NCI-H1417 treated with DMSO at 0.1 percent for 48 hours (cell line): ENCODE data around the gene RPE65.
"Not testable (repeated sequence)": the region's sequence is repeated elsewhere in the genome, so short reads cannot be mapped to it uniquely, and the experiment has no call there.

Experiments
- DNase-seq: peaks from one replicate; lab custom pipeline; 2025; lab: John Stamatoyannopoulos, UW

The RPE65 gene

GRCh38 chr1:68453060-68453670, 3.4 kb upstream of the RPE65 start:
- no peak for DNase-seq

DNA sequence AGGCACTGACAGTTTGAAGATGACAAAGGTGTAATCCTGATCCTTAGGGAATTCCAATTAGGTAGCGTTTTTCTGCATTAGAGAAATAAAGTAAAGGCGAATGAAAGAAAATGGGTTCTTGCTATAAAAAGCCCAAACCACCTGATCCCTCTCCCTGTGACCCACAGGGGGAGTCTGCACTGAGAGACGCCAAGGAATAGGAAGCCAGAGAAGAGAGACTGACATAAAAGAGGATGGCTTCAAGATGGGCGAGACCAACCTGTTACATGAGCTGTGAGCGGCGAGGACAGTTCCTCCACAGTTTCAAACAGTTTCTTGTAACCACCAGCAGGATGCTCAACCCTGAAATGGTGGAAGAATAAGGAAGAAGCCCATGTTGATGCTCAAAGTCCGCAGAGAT, 1.4 kb downstream of the RPE65 start:
- DNase-seq, result no peak

- no peak for DNase-seq
These were observed 4.0 kb downstream of the RPE65 start for GRCh38 chr1:68445709-68446108.

GRCh38 chr1:68442822-68443556, 6.8 kb downstream of the RPE65 start:
- DNase-seq, result no peak

- no peak for DNase-seq
These were observed 7.7 kb downstream of the RPE65 start for GRCh38 chr1:68442006-68442405.

- DNase-seq, result no peak
These were observed 11.4 kb downstream of the RPE65 start for GRCh38 chr1:68438310-68438709.

DNA sequence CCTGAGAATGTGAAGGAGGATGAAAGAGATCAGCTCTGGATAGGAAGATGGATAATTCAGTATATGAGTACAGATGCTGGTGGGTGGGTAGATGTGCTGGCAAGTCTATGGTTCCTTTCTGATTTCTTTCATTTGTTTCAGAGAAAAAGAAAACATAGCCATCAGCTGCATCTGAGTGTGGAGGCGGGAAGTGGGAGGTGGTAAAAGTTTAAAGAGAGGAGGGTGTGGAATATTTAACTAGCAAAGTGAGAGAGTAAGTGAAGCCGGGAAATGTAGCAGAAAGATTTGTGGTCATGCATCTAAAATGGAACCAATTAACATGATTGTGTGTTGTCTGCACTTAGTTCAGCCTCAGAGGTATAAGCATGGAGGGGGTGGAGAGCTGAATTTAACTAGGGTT, 16.4 kb downstream of the RPE65 start:
- DNase-seq, result no peak

DNA sequence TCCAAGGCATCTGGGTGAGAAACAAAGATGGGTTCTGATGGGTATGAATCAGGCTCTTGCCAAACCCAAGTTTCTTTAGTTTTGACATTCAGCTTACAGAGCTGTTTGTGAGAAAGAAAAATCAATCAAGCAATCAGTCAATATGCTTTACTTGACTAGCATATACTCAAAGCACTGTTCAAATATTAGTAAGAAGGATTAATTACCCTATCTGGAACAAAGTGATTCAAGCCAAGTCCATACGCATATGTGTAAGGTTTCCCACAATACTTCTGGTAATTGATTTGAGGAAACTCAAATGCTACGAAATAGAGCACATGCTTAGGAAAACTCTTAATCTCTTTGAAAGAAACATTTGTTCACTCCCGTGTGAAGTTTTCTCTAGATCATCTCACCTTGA, 18.7 kb downstream of the RPE65 start:
- DNase-seq, result no peak

DNA sequence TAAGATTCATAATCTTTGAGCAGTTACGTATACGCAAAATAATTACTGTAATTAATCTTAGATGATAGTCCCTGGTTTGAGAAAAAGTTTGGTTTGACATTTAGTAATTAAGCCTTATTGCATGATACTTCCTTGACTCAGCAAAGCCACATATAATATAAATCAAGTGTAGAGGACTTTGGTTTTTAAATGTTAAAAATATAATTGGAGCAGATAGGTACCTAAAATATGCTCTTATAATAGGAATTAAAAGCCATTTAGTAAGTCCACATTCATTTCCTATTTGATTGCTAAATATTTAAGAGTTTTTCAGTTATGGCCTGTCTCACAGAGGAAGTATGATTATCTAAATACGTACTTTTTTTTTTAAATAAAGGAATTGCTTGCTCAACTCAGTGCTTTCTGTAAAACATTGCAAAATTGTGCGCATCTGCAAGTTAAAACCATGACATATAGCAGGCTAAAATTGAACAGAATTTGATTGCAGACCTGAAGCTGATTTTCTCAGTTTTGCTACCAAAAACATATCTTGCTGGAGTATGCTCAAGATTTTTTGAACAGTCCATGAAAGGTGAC, 20.4 kb downstream of the RPE65 start:
- DNase-seq, result no peak

DNA sequence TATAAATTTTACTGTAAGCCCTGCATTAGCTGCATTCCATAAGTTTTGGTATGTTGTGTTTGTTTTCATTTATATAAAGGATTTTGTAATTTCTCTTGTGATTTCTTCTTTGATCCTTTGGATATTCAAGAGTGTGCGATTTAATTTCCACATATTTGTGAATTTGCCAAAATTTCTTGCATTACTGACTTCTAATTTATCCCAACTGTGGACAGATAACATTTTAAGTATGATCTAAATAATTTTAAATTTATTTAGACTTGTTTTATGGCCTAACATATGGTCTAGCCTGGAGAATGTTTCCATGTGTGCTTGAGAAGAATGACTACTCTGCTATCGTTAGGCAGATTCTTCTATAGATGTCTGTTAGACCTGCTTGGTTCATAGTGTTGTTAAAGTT, 23.2 kb downstream of the RPE65 start:
- no peak for DNase-seq

DNA sequence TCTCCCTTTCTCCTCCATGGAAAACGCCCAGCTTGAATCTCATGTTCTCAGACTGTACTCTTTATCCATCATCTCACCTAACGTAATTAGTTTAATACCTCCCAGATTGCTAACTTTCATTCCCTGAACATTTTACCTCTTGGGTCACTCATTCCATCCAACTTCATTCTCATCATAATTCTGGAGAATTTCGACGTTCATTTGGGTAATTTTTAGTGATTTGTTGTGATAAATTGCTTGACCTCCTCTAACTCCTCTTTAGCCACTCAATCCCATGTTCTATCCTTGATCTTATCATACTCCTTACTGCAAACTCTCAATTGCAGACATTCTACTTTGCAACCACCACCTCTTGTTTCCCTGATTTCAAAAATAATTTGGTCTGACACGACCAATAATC, 28.4 kb downstream of the RPE65 start:
- DNase-seq, result no peak

DNA sequence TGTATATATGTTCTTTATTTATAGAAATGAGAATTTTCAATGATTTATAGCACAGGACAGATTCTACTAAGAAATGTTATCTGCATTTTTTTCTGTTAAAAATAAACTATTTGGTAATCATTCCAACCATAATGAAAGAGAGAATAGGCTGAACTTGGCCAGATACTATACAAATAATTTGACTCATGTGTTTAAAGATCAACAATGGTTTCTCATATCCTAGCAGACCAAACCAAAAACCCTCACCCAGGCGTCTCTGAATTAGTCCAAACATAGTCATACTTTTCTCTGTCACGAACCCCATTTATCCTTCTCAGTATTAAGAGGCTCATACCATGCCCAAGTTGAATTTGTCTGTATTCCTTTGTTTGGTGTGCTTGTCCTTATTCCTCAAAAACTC, 40.3 kb downstream of the RPE65 start:
- DNase-seq, result no peak

DNA sequence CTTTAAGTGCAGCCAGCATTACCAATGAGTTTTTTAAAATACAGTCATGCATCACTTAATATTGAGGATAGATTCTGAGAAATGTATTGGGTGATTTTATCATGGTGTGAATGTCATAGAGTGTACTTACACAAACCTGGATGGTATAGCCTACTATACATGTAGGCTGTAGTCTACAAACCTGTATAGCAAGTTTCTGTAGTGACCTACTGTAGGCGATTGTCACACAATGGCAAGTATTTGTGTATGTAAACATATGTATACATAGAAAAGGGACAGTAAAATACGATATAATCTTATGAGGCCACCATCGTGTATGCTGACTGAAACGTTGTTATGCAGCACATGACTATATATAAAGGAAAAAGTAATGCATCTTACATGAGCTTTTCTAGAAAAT, 48.2 kb downstream of the RPE65 start:
- no peak for DNase-seq

DNA sequence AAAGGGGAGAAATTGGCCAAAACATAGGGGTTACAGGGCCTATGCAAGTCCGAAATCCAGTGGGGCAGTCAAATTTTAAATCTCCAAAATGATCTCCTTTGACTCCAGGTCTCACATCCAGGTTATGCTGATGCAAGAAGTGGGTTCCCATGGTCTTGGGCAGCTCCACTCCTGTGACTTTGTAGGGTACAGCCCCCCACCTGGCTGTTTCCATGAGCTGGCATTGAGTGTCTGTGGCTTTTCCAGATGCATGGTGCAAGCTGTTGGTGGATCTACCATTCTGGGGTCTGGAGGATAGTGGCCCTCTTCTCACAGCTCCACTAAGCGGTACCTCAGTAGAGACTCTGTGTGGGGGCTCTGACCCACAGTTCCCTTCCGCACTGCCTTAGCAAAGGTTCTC, 54.2 kb downstream of the RPE65 start:
- not testable (repeated sequence) for DNase-seq

GRCh38 chr1:68392474-68392873, 57.3 kb downstream of the RPE65 start:
- DNase-seq, result not testable (repeated sequence)

- not testable (repeated sequence) for DNase-seq
These were observed 63.8 kb downstream of the RPE65 start for GRCh38 chr1:68385798-68386524.

DNA sequence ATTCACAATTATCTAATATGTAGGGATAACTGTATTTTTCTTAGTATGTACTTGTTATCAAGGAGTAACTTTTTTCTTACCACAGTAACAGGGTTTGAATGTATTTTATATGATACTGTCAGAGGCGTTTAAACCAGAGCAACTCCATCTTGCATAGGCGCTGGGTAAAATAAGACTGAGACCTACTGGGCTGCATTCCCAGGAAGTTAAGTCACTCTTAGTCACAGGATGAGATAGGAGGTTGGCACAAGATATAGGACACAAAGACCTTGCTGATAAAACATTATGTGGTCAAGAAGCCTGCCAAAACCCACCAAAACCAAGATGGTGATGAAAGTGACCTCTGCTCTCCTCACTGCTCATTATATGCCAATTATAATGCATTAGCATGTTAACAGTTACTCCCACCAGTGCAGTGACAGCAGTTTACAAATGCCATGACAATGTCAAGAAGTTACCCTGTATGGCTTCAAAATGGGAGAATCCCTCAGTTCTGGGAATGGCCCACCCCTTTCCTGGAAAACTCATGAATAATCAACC, 64.8 kb downstream of the RPE65 start:
- no peak for DNase-seq

- no peak for DNase-seq
These were observed 65.4 kb downstream of the RPE65 start for GRCh38 chr1:68384321-68384813.

DNA sequence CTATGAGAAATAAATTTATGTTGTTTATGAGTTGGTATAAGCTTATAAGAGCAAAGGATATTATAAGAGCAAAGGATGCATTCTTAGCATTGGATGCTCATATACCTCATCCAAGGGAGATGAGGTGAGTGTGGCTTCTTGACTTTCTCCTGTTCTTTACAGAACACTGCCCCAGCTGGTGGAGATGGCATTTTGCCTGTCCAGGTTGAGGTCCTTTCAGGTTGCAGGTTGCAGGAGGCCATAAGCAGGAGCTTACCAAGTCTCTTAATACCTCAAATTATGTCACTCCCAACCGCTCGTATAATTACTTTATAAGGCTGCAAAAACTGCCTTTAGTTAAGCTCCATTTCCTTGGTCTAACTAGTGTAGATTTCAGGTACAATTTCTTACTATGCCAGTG, 66.7 kb downstream of the RPE65 start:
- DNase-seq, result no peak

DNA sequence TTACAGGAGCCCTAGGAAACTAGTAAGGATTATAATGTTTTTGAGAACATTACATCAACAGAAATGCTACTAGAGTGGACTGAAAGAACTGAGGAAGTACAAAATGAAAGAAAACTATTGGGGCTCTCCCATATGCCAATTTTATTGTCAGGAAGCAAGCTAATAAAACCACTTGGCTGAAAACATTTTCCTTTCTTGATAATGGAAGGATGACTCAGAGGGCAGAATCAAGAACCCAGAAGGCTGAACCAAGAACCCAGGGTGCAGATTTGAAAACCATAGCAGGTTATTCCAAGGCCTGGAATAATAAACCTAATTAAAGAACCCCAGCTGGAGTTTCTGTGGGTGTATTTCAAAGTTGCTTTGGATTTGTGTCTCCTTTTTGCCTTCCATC, 70.7 kb downstream of the RPE65 start:
- no peak for DNase-seq
